ENCODE measurements around the gene MIOS.

- TF ChIP-seq CTCF (conservative IDR thresholded peaks at IDR 0.05; ENCODE audit: low read length) (no peak), EZH2phosphoT487 (IDR thresholded peaks at IDR 0.05; ENCODE audit: borderline replicate concordance) (no peak)
Measured at GRCh38 chr7:7539711-7540110, 27.0 kb upstream of the MIOS start.
